Endothelial cell (in vitro differentiated cells): ENCODE data around the gene GRAMD1B. TPM values are rescaled to one million over a fixed set of nuclear protein-coding genes. Genes with fewer than 3 reads are reported as not detected.

Experiments
- DNase-seq: peaks from one replicate; pipeline ENCODE4 v3.0.0; 2021; ENCODE audit warnings: low spot score
- H3K27ac Mint-ChIP-seq: one replicate; pipeline ENCODE4 v1.8.0; 2021; ENCODE audit warnings: mixed read lengths, inconsistent platforms; ENCODE audit not compliant: unreplicated experiment
- H3K27me3 Mint-ChIP-seq: one replicate; pipeline ENCODE4 v1.8.0; 2021; ENCODE audit warnings: mild to moderate bottlenecking, moderate library complexity, mixed read lengths, inconsistent platforms; ENCODE audit not compliant: unreplicated experiment
- H3K36me3 Mint-ChIP-seq: one replicate; pipeline ENCODE4 v1.8.0; 2021; ENCODE audit warnings: mild to moderate bottlenecking, low read depth, mixed read lengths, inconsistent platforms; ENCODE audit not compliant: unreplicated experiment
- H3K4me1 Mint-ChIP-seq: one replicate; pipeline ENCODE4 v1.8.0; 2021; ENCODE audit warnings: mild to moderate bottlenecking, mixed read lengths, inconsistent platforms; ENCODE audit not compliant: unreplicated experiment
- H3K4me3 Mint-ChIP-seq: one replicate; pipeline ENCODE4 v1.8.0; 2021; ENCODE audit warnings: mild to moderate bottlenecking, mixed read lengths, inconsistent platforms; ENCODE audit not compliant: unreplicated experiment
- H3K9me3 Mint-ChIP-seq: one replicate; pipeline ENCODE4 v1.8.0; 2021; ENCODE audit warnings: mixed read lengths, inconsistent platforms; ENCODE audit not compliant: unreplicated experiment
- total RNA-seq: library from RNA; stranded (reverse); fragmentation: NEBNext Ultra II Directional; extraction: Animal tissue kit (Norgen Biotek cat#: 25700); gene quantifications from one replicate; pipeline ENCODE4 v1.2.1, GENCODE V29; 2021; ENCODE audit not compliant: unreplicated experiment
- TF ChIP-seq, protein P1 (sequence below): fragments of 200-600 bp; sonication (generic); IDR thresholded peaks from one replicate; pipeline ENCODE4 v1.5.0; 2021; ENCODE audit warnings: antibody characterized with exemption; ENCODE audit not compliant: unreplicated experiment

The GRAMD1B gene
- total RNA-seq, 1 donor from 2014 or later = 49.6 TPM

DNA sequence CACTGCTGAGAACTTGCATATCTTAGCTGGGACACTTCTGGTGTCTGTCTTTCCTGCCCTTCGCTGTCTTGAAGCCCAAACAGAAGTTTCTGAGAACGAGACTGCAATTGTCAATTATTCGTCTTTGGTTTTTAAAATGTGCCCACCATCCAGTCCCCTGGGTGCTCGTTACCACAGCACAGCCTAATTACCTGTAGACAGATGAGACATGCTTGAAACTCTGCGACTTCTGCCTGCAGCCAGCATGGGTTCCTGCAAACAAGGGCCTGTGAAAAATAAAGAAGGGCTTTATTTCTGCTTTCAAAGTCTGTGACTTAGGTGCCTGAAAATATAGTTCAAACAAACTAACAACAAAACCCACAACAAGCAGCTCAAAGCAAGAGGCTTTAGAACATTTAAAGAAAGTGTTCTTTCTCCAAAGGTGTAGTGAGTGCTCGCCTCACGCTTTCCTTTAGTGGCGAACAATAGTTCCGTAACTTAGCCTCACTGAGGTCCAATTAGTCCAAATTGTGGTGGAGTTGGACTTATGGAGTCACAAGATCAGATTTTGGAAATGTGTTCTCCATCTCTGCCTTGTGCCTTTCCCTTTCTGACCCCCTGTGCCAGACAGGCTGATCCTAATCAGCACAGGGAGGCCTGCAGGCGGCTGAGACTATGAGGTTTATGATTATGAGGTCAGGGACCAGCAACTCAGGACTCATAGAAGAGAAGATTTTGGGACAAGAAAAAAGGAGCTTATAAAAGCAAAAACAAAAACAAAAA lies 20.4 kb upstream of the GRAMD1B start:
- Mint-ChIP-seq H3K4me1 (peaks cover 59% of the 10 kb centered on the region), H3K36me3 (peaks cover 4% of the 10 kb centered on the region), H3K27ac (no peak overlapping the region), H3K27me3 (peaks cover 3% of the 10 kb centered on the region), H3K4me3 (no peak overlapping the region), H3K9me3 (no peaks in the 10 kb centered on the region)
- DNase-seq = no peak
- TF ChIP-seq, protein P1, sequence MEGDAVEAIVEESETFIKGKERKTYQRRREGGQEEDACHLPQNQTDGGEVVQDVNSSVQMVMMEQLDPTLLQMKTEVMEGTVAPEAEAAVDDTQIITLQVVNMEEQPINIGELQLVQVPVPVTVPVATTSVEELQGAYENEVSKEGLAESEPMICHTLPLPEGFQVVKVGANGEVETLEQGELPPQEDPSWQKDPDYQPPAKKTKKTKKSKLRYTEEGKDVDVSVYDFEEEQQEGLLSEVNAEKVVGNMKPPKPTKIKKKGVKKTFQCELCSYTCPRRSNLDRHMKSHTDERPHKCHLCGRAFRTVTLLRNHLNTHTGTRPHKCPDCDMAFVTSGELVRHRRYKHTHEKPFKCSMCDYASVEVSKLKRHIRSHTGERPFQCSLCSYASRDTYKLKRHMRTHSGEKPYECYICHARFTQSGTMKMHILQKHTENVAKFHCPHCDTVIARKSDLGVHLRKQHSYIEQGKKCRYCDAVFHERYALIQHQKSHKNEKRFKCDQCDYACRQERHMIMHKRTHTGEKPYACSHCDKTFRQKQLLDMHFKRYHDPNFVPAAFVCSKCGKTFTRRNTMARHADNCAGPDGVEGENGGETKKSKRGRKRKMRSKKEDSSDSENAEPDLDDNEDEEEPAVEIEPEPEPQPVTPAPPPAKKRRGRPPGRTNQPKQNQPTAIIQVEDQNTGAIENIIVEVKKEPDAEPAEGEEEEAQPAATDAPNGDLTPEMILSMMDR = no peak

DNA sequence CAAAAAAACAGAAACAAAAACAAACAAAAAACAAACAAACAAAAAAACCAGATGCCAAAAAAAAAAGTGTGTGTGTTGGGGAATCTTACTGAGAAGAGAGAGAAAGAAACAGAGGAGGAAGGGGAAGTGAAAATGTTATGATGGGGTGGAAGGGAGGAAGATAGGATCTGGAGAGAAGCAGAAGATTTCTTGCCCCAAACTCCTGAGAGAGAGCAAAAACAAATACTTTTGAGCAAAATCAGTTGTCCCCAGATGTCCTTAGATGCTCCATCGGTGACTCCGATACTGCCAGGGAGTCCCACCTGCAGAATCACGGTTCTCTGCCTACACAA lies 19.9 kb upstream of the GRAMD1B start:
- Mint-ChIP-seq H3K9me3 (no peaks in the 10 kb centered on the region), H3K36me3 (peaks cover 4% of the 10 kb centered on the region), H3K4me1 (peaks cover 53% of the 10 kb centered on the region), H3K27me3 (peaks cover 3% of the 10 kb centered on the region), H3K27ac (no peak overlapping the region), H3K4me3 (no peak overlapping the region)
- no peak for DNase-seq
- TF ChIP-seq, protein P1 = no peak

DNA sequence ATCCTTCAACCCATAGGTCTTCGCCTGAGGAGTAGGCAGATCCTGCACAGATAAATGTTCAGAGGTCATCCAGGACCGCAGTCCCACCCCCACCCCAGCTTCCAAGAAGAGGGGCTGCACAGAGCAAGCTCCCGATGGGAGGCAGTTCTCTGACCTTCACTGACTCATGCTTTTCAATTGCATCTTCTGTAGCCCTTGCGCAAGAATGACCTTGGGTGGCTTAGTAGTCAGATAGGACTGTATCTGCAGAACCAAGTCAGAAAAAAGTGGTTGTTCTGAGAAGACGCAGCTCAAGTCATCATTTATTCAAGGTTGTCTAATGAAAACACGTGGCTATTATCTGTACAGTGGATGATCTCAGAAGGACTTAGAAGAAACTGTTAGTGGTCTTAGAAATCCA lies 16.4 kb upstream of the GRAMD1B start:
- TF ChIP-seq, protein P1 = no peak
- peaks cover 4% of the 10 kb centered on the region for H3K36me3 Mint-ChIP-seq
- no peak for DNase-seq
- no peak overlapping the region for H3K27ac Mint-ChIP-seq
- H3K4me1 Mint-ChIP-seq = peaks cover 24% of the 10 kb centered on the region
- H3K4me3 Mint-ChIP-seq = no peak overlapping the region
- peaks cover 3% of the 10 kb centered on the region for H3K27me3 Mint-ChIP-seq
- no peaks in the 10 kb centered on the region for H3K9me3 Mint-ChIP-seq

DNA sequence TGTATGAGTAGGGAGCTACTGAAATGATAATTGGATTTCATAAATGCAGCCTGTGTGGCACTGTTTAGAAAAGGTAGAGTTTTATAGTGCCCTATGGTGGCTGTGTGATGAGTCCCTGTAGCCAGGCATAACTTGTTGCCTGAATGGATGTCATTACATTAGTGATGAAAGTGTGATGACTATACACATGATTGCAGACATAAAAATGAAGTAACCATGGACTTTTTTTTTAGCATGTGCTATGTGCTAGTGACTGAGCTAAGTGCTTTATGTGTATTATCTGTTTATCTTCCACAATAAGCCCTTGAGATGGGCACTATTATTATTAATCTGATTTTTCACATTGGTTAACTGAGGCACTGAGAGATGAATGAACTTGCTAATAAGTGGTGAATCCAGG lies 13.5 kb upstream of the GRAMD1B start:
- Mint-ChIP-seq H3K27me3 (peaks cover 4% of the 10 kb centered on the region), H3K36me3 (peaks cover 7% of the 10 kb centered on the region), H3K27ac (no peak overlapping the region), H3K9me3 (no peaks in the 10 kb centered on the region), H3K4me3 (no peak overlapping the region), H3K4me1 (peaks cover 6% of the 10 kb centered on the region)
- no peak for DNase-seq
- TF ChIP-seq, protein P1 = no peak

DNA sequence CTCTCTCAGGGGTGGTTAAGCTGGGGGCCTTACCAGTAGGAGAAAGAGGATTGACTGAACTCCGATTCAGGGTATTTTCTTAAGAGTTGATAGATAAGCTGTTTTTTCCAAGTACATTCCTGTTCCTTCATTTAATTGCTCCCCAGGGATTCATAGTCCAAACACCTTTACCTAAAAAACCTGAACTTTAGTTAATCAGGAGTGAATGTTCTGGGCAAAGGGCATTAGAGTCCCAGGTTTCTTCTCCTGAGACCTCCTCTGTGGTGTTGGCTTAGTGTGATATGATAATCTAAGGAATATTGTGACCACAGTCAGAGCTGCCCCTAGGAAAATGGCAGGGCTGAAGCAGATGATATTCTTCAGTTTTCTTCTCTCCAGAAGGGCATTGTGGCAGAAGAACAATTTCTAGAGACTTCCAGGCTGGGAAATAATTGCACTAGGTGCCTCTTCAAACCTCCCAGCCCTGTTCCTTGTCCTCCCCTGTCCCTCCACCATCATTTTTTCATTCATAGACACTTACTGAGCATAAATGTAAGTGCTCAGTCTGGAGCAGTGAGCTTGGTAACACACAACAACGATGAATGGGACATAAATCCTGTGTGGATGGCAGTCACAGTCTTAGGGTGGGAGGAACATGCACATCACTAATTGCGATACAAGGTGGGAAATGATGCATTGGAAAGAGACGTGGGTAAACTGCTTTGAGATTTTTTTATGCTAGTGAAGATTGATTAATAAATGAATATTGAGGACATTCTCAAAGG lies 11.5 kb upstream of the GRAMD1B start:
- Mint-ChIP-seq H3K36me3 (peaks cover 7% of the 10 kb centered on the region), H3K4me1 (peaks cover 2% of the 10 kb centered on the region), H3K9me3 (no peaks in the 10 kb centered on the region), H3K27me3 (peaks cover 4% of the 10 kb centered on the region), H3K27ac (no peak overlapping the region), H3K4me3 (no peak overlapping the region)
- TF ChIP-seq, protein P1 = no peak
- DNase-seq = no peak
